GM06990 (cell line): ENCODE data around the gene HMG20B.

Source experiments
- DNase-seq: peaks from one replicate; pipeline ENCODE4 v3.0.0-alpha.2; 2011; ENCODE audit not compliant: insufficient read length; ENCODE audit errors: extremely low read depth
- H3K27me3 ChIP-seq: replicated peaks from 2 replicates; pipeline ENCODE4 v1.6.0; 2011; ENCODE audit warnings: low read length; ENCODE audit not compliant: control insufficient read depth, insufficient read depth
- H3K36me3 ChIP-seq: 2 replicates; pipeline ENCODE4 v1.5.1; 2011; ENCODE audit warnings: low read length; ENCODE audit not compliant: control insufficient read depth, insufficient read depth
- H3K4me3 ChIP-seq: replicated peaks from 2 replicates; pipeline ENCODE4 v1.5.1; 2011; ENCODE audit warnings: low read depth, mild to moderate bottlenecking, control low read depth, low read length
- TF ChIP-seq, protein P1 (sequence below): IDR thresholded peaks from 2 replicates; pipeline ENCODE4 v1.5.1; 2011; ENCODE audit warnings: low read length, control low read depth, mild to moderate bottlenecking, inconsistent platforms; ENCODE audit not compliant: insufficient read depth, poor library complexity, severe bottlenecking

HMG20B gene

DNA sequence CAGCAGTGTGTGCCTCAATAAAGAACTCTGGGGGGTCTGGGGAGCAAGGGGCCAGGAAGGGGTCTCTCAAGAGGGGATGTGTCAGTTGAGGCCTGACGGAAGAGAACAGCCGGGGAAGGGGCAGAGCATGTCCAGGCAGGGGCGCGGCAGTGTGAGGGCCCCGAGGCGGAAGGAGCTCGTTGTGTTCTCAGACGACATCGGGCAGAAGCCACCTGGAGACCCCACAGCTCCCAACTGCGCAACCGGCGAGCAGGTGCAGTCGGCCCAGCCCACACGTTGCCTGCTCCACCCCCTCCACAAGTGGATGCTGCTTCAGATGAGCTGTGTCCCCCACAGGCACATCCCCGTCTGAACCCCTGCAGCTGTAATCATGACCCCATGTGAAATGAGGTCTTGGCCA lies 48.9 kb downstream of the HMG20B start:
- no peak overlapping the region for H3K4me3 ChIP-seq
- TF ChIP-seq, protein P1, sequence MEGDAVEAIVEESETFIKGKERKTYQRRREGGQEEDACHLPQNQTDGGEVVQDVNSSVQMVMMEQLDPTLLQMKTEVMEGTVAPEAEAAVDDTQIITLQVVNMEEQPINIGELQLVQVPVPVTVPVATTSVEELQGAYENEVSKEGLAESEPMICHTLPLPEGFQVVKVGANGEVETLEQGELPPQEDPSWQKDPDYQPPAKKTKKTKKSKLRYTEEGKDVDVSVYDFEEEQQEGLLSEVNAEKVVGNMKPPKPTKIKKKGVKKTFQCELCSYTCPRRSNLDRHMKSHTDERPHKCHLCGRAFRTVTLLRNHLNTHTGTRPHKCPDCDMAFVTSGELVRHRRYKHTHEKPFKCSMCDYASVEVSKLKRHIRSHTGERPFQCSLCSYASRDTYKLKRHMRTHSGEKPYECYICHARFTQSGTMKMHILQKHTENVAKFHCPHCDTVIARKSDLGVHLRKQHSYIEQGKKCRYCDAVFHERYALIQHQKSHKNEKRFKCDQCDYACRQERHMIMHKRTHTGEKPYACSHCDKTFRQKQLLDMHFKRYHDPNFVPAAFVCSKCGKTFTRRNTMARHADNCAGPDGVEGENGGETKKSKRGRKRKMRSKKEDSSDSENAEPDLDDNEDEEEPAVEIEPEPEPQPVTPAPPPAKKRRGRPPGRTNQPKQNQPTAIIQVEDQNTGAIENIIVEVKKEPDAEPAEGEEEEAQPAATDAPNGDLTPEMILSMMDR, result no peak

GRCh38 chr19:3622224-3622623 lies 49.5 kb downstream of the HMG20B start:
- no peak overlapping the region for H3K4me3 ChIP-seq
- no peak for DNase-seq
- H3K36me3 ChIP-seq, result peaks cover 17% of the 10 kb centered on the region
- H3K27me3 ChIP-seq, result no peaks in the 10 kb centered on the region
- TF ChIP-seq, protein P1, result no peak

More for the DNA sequence above, 48.9 kb downstream of the HMG20B start:
- H3K36me3 ChIP-seq, result peaks cover 17% of the 10 kb centered on the region
- no peak for DNase-seq
- no peaks in the 10 kb centered on the region for H3K27me3 ChIP-seq

DNA sequence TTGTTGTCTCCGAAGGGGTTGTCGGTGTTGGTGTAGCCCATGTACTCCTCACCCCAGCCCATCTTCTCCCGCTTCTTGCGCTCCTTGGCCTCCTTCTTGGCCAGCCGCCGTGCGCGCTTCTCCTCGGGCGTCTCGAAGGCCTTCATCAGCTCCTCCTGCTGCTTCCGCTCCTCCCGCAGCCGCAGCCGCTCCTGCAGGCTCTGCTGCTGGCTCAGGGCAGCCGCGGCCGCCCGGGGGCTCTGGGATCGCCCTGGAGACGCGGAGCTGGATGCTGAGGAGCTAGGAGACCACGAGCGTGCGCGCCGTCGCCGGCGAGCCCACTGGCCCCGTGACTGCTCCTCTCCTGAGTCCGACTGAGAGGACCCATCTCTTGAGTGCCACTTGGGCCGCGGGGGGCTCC lies 51.0 kb downstream of the HMG20B start:
- H3K27me3 ChIP-seq, result no peaks in the 10 kb centered on the region
- H3K36me3 ChIP-seq, result peaks cover 17% of the 10 kb centered on the region
- no peak for DNase-seq
- TF ChIP-seq, protein P1, result no peak
- H3K4me3 ChIP-seq, result no peak overlapping the region

DNA sequence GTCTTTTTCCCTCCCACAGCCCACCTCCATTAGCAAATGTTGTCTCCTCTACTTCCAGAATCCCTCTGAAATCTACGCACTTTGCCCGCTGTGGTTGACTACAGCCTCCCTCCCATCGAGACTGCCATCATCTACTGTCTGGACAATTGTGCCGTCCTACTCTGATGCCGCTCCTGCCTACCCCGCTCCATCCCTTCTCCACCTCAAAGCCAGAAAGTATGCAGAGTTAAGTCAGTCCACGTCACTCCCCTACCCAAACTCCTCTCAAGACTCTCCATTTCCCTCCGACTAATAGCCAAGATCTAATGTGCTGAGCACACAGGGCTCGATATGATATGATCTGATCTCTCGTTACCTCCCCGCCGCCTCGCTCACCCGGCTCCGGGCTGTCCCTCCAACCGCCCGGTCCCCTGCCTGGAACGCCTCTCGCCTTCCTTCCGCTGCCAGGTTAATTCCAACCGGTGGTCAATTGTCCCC lies 53.3 kb downstream of the HMG20B start:
- peaks cover 11% of the 10 kb centered on the region for H3K36me3 ChIP-seq
- DNase-seq, result no peak
- TF ChIP-seq, protein P1, result no peak

GRCh38 chr19:3626473-3627350 lies 54.0 kb downstream of the HMG20B start, which contains the start of gene CACTIN:
TSS of gene CACTIN (minus strand) at chr19:3626790. CDS start at chr19:3626762, 28 bp downstream.
- peak within 1 kb of the TSS; percentile 99 for H3K4me3 ChIP-seq
- H3K27me3 ChIP-seq, result no peaks in the 10 kb centered on the region
- peaks cover 8% of the 10 kb centered on the region for H3K36me3 ChIP-seq
- TF ChIP-seq, protein P1, result no peak
- peak; percentile 95 for DNase-seq

More for the DNA sequence above, 53.3 kb downstream of the HMG20B start:
- H3K4me3 ChIP-seq, result peak overlapping the region; percentile 99
- H3K27me3 ChIP-seq, result no peaks in the 10 kb centered on the region

DNA sequence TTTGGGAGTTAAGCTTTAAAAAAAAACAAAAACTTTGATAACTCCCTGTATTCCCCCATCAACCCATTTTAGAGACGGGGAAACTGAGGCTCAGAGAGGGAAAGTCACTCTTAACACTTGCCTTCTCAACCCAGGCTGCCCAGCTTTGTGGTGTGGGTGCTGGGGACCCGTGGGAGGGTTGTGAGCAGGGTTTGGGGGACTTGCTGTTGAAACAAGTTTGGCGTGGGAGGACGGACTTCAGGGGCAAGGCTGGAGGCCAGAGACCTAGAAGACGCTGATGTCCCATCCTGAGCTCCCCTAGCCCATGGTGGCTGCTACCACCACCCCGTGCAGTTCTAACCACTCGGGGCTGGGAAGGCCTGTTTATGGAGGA lies 54.6 kb downstream of the HMG20B start:
- peak overlapping the region; percentile 30 for H3K4me3 ChIP-seq
- no peak for DNase-seq

More for the DNA sequence above, 54.6 kb downstream of the HMG20B start:
- peaks cover 10% of the 10 kb centered on the region for H3K36me3 ChIP-seq
- TF ChIP-seq, protein P1, result no peak
- no peaks in the 10 kb centered on the region for H3K27me3 ChIP-seq
